H1 (cell line): ENCODE data around the gene USP24. TPM values are rescaled to one million over a fixed set of nuclear protein-coding genes. Genes with fewer than 3 reads are reported as not detected.

Experiments used
- ATF3 ChIP-seq: IDR thresholded peaks from 2 replicates; pipeline ENCODE4 v1.6.1; 2011; ENCODE audit warnings: low read depth, mild to moderate bottlenecking, low read length; ENCODE audit not compliant: insufficient read depth
- EGR1 ChIP-seq: IDR thresholded peaks from 2 replicates; pipeline ENCODE4 v1.6.1; 2011; ENCODE audit warnings: low read depth, low read length, borderline replicate concordance
- PHF8 ChIP-seq: fragments of 200-600 bp; sonication (generic); conservative IDR thresholded peaks from 2 replicates; pipeline ENCODE4 v1.7.1; 2012; ENCODE audit warnings: low read depth, mild to moderate bottlenecking, inconsistent platforms, low read length, moderate library complexity
- TBP ChIP-seq: IDR thresholded peaks from 2 replicates; pipeline ENCODE4 v1.6.1; 2011; ENCODE audit warnings: low read depth, low read length, improper control_type of control experiment
- polyA plus RNA-seq, 7 experiments: library from polyadenylated mRNA; depleted of rRNA in 3 of 7; stranded (reverse) in 5 of 7; unstranded in 2 of 7; fragments of >200 nt in 5 of 7; fragments of 200-250 nt in 2 of 7; gene quantifications; 1 replicate in 5 of 7; 2 replicates in 1 of 7; 4 replicates in 1 of 7; pipeline versions ENCODE4 v1.2.1 to v1.2.3, GENCODE V29; 2011 to 2013; ENCODE audit warnings: missing spikeins in 2 of 7, mixed read lengths in 2 of 7
- total RNA-seq: library from RNA; stranded (reverse); fragmentation: NEBNext Ultra II Directional; extraction: Animal tissue kit (Norgen Biotek cat#: 25700); gene quantifications from 2 replicates; pipeline ENCODE4 v1.2.1, GENCODE V29; 2021

Gene USP24
- total and polyA plus RNA-seq, 2 of the 8 experiments (the other 6 are each of a cell fraction or from before 2014, with no cell fraction given): 11.1 to 34.6 TPM

GRCh38 chr1:55076356-55076755 is 138.8 kb downstream of the USP24 start (continued):
- TF ChIP-seq PHF8: no peak
- TF ChIP-seq TBP: no peak
- TF ChIP-seq ATF3: no peak
- TF ChIP-seq EGR1: no peak
